ENCODE results near the gene TMPRSS9. TPM values are rescaled to one million over a fixed set of nuclear protein-coding genes. Genes with fewer than 3 reads are reported as not detected.

TMPRSS9 gene
- total RNA-seq, 1 experiment from 2014 or later, result not detected

GRCh38 chr19:2454962-2455850 is 95.1 kb downstream of the TMPRSS9 start:
- intact Hi-C loops (cut with micrococcal nuclease; ENCODE audit: unreplicated experiment), result no loop called here
- ChIA-PET POLR2A (ENCODE audit: low non-redundant PET) (no interaction called here), CTCF (no interaction called here)
- no peak for TF ChIP-seq EZH2 (IDR thresholded peaks at IDR 0.05; ENCODE audit: borderline replicate concordance, low read depth, low read length, poor library complexity, severe bottlenecking)
- TF ChIP-seq CTCF (conservative IDR thresholded peaks at IDR 0.05; ENCODE audit: low read depth, low read length), result no peak
- no peak for DNase-seq (ENCODE audit: low spot score)
- peak overlapping the region; percentile 100 for H3K4me3 ChIP-seq (ENCODE audit: low read depth, low read length, poor library complexity, severe bottlenecking)
- peaks cover 9% of the 10 kb centered on the region for H3K36me3 ChIP-seq (ENCODE audit: insufficient read depth, low read length, poor library complexity, severe bottlenecking)
- BruUV-seq (replicated peaks), result no TSS peak
- H3K27ac ChIP-seq (ENCODE audit: low read depth, low read length, poor library complexity, severe bottlenecking), result peak overlapping the region; percentile 98
- peaks cover 20% of the 10 kb centered on the region for H3K4me1 ChIP-seq (ENCODE audit: insufficient read depth, low read length, poor library complexity, severe bottlenecking)
- H3K9me3 ChIP-seq (ENCODE audit: low read depth, low read length, poor library complexity, severe bottlenecking), result no peaks in the 10 kb centered on the region
- no peaks in the 10 kb centered on the region for H3K27me3 ChIP-seq (replicated peaks; ENCODE audit: insufficient read depth, low read depth, low read length, poor library complexity)

- Histone ChIP-seq H3K4me1 (ENCODE audit: insufficient read depth, low read length, poor library complexity, severe bottlenecking) (peaks cover 21% of the 10 kb centered on the region), H3K9me3 (ENCODE audit: low read depth, low read length, poor library complexity, severe bottlenecking) (no peaks in the 10 kb centered on the region), H3K27me3 (replicated peaks; ENCODE audit: insufficient read depth, low read depth, low read length, poor library complexity) (no peaks in the 10 kb centered on the region), H3K4me3 (ENCODE audit: low read depth, low read length, poor library complexity, severe bottlenecking) (peak overlapping the region; percentile 100), H3K36me3 (ENCODE audit: insufficient read depth, low read length, poor library complexity, severe bottlenecking) (peaks cover 8% of the 10 kb centered on the region), H3K27ac (ENCODE audit: low read depth, low read length, poor library complexity, severe bottlenecking) (peak overlapping the region; percentile 98)
- DNase-seq (ENCODE audit: low spot score), result peak; percentile 42
- TF ChIP-seq CTCF (conservative IDR thresholded peaks at IDR 0.05; ENCODE audit: low read depth, low read length), result no peak
- TF ChIP-seq EZH2 (IDR thresholded peaks at IDR 0.05; ENCODE audit: borderline replicate concordance, low read depth, low read length, poor library complexity, severe bottlenecking), result no peak
- no TSS peak for BruUV-seq (replicated peaks)
- intact Hi-C loops (cut with micrococcal nuclease; ENCODE audit: unreplicated experiment), result no loop called here
- ChIA-PET POLR2A (ENCODE audit: low non-redundant PET) (no interaction called here), CTCF (interaction anchor here (0.5 kb wide), 1 partner anchor 820 kb away, joined by 3 read pairs; no protein-coding TSS in a partner anchor)
Observed at GRCh38 chr19:2455851-2456570, 95.9 kb downstream of the TMPRSS9 start.

GRCh38 chr19:2457394-2458037 is 97.5 kb downstream of the TMPRSS9 start:
- POLR2A ChIA-PET (ENCODE audit: low non-redundant PET), result interaction anchor here (0.6 to 1.1 kb wide), 3 partner anchors 18 to 396 kb away, joined by 3 to 13 read pairs (median 10); partner anchors contain the start of gene GADD45B
- intact Hi-C loops (cut with micrococcal nuclease; ENCODE audit: unreplicated experiment), result no loop called here
- BruUV-seq (replicated peaks), result no TSS peak

More at GRCh38 chr19:2457394-2458037, 97.5 kb downstream of the TMPRSS9 start:
- no peak for TF ChIP-seq EZH2 (IDR thresholded peaks at IDR 0.05; ENCODE audit: borderline replicate concordance, low read depth, low read length, poor library complexity, severe bottlenecking)
- no peak for TF ChIP-seq CTCF (conservative IDR thresholded peaks at IDR 0.05; ENCODE audit: low read depth, low read length)
- peak overlapping the region; percentile 75 for H3K27ac ChIP-seq (ENCODE audit: low read depth, low read length, poor library complexity, severe bottlenecking)
- H3K9me3 ChIP-seq (ENCODE audit: low read depth, low read length, poor library complexity, severe bottlenecking), result no peaks in the 10 kb centered on the region
- H3K4me3 ChIP-seq (ENCODE audit: low read depth, low read length, poor library complexity, severe bottlenecking), result peak overlapping the region; percentile 100
- peaks cover 25% of the 10 kb centered on the region for H3K4me1 ChIP-seq (ENCODE audit: insufficient read depth, low read length, poor library complexity, severe bottlenecking)
- no peaks in the 10 kb centered on the region for H3K36me3 ChIP-seq (ENCODE audit: insufficient read depth, low read length, poor library complexity, severe bottlenecking)
- no peak for DNase-seq (ENCODE audit: low spot score)
- CTCF ChIA-PET, result interaction anchor here (0.7 kb wide), 2 partner anchors 12 to 183 kb away, joined by 5 to 6 read pairs; no protein-coding TSS in a partner anchor
- no peaks in the 10 kb centered on the region for H3K27me3 ChIP-seq (replicated peaks; ENCODE audit: insufficient read depth, low read depth, low read length, poor library complexity)
